ENCODE measurements around the gene INPP4B. TPM values are rescaled to one million over a fixed set of nuclear protein-coding genes. Genes with fewer than 3 reads are reported as not detected.

The INPP4B gene
- total RNA-seq, 1 experiment from 2014 or later: 0.07 TPM

DNA sequence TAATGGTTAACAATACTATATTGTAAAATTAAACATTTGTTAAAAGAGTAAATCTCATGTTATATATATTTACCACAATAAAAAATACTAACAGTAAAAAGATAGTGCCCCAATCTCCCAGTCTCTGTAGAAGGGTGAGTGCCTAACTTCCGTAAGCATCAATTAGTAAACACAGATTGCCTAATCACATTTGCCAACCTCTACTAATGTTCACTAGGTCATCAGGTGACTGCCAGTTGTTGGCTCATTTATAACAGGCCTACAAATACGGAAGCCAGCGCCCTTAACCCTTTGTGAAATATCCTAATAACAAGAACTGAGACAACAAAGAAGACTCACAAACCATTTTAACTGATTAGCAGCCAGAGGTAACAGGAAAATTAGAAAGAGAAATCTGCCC, 345.1 kb downstream of the INPP4B start:
- H3K4me1 ChIP-seq (ENCODE audit: insufficient read depth, low read length): no peaks in the 10 kb centered on the region; the same call in 1 of the 2 replicates
- no peaks in the 10 kb centered on the region for H3K79me1 ChIP-seq (ENCODE audit: insufficient read depth, low read depth, low read length, poor library complexity, severe bottlenecking)
- H2BK20ac ChIP-seq (ENCODE audit: low read depth, low read length, poor library complexity, severe bottlenecking): no peak overlapping the region
- H3K4ac ChIP-seq (ENCODE audit: low read depth, low read length): no peak overlapping the region
- H3K56ac ChIP-seq (ENCODE audit: insufficient read length, low read depth, low read length): no peak overlapping the region
- Mint-ChIP-seq H3K4me1 (peaks cover 0 to 3% of the 10 kb centered on the region in 2 experiments; a peak in 2 of 4 replicates), H3K4me3 (no peak overlapping the region), H3K27ac (no peak overlapping the region), H3K27me3 (ENCODE audit: low read depth) (no peaks in the 10 kb centered on the region), H3K36me3 (ENCODE audit: insufficient read depth in 1 of 3, low read depth in 3 of 3) (no peaks in the 10 kb centered on the region), H3K9me3 (no peaks in the 10 kb centered on the region)
- no peaks in the 10 kb centered on the region for H3K23me2 ChIP-seq (ENCODE audit: insufficient read length, low read depth, low read length, poor library complexity, severe bottlenecking)
- H2BK12ac ChIP-seq (ENCODE audit: insufficient read length, low read depth, low read length): no peak overlapping the region
- H3K27ac ChIP-seq (ENCODE audit: insufficient read length, low read depth, low read length): no peak overlapping the region
- H3T11ph ChIP-seq (ENCODE audit: low read length): no peak overlapping the region
- H3K18ac ChIP-seq (ENCODE audit: insufficient read length, low read depth, low read length): no peak overlapping the region
- no peak overlapping the region for H2BK15ac ChIP-seq (ENCODE audit: low read depth, low read length)
- no peak overlapping the region for H2BK5ac ChIP-seq (ENCODE audit: insufficient read length, low read length)
- no peak overlapping the region for H2AFZ ChIP-seq (ENCODE audit: low read length)
- TF ChIP-seq, protein P1, sequence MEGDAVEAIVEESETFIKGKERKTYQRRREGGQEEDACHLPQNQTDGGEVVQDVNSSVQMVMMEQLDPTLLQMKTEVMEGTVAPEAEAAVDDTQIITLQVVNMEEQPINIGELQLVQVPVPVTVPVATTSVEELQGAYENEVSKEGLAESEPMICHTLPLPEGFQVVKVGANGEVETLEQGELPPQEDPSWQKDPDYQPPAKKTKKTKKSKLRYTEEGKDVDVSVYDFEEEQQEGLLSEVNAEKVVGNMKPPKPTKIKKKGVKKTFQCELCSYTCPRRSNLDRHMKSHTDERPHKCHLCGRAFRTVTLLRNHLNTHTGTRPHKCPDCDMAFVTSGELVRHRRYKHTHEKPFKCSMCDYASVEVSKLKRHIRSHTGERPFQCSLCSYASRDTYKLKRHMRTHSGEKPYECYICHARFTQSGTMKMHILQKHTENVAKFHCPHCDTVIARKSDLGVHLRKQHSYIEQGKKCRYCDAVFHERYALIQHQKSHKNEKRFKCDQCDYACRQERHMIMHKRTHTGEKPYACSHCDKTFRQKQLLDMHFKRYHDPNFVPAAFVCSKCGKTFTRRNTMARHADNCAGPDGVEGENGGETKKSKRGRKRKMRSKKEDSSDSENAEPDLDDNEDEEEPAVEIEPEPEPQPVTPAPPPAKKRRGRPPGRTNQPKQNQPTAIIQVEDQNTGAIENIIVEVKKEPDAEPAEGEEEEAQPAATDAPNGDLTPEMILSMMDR (conservative IDR thresholded peaks at IDR 0.05): no peak
- no peak overlapping the region for H2BK120ac ChIP-seq (ENCODE audit: low read depth, low read length, poor library complexity, severe bottlenecking)
- H3K79me2 ChIP-seq (ENCODE audit: insufficient read depth, low read length): no peaks in the 10 kb centered on the region
- no peak overlapping the region for H4K8ac ChIP-seq (replicated peaks; ENCODE audit: insufficient read length, low read depth, low read length)
- H4K5ac ChIP-seq (ENCODE audit: insufficient read length, low read depth, low read length): no peak overlapping the region
- H3K9me3 ChIP-seq (ENCODE audit: control insufficient read depth, low read depth, low read length): no peaks in the 10 kb centered on the region
- H4K20me1 ChIP-seq (ENCODE audit: control insufficient read depth, insufficient read depth, insufficient read length): no peaks in the 10 kb centered on the region
- H4K91ac ChIP-seq (ENCODE audit: insufficient read length, low read depth, low read length): no peak overlapping the region
- no peak overlapping the region for H3K4me2 ChIP-seq (ENCODE audit: insufficient read depth, insufficient read length, low read length)
- no peak overlapping the region for H3K14ac ChIP-seq (ENCODE audit: insufficient read depth, low read length)
- no peak for DNase-seq
- no peak overlapping the region for H3K23ac ChIP-seq (ENCODE audit: insufficient read length, low read depth, low read length)
- H2AK5ac ChIP-seq (ENCODE audit: insufficient read length, low read length): no peak overlapping the region
- H3K27me3 ChIP-seq (ENCODE audit: insufficient read depth, low read length): no peaks in the 10 kb centered on the region
- H3K9ac ChIP-seq (ENCODE audit: extremely low read depth, insufficient read length, low read length): no peak overlapping the region
- WGBS (ENCODE audit: extremely low coverage, insufficient read length, low lambda C conversion rate): no CpG with 5 or more reads among the region's 3 CpGs

All from H9 (cell line).